Measurements from ENCODE around the gene PRELP. TPM values are rescaled to one million over a fixed set of nuclear protein-coding genes. Genes with fewer than 3 reads are reported as not detected.

PRELP gene
- total and polyA plus RNA-seq, 9 of the 15 experiments (the other 6 are each of a cell fraction or from before 2014, with no cell fraction given), result 0.04 TPM; not detected in 8

DNA sequence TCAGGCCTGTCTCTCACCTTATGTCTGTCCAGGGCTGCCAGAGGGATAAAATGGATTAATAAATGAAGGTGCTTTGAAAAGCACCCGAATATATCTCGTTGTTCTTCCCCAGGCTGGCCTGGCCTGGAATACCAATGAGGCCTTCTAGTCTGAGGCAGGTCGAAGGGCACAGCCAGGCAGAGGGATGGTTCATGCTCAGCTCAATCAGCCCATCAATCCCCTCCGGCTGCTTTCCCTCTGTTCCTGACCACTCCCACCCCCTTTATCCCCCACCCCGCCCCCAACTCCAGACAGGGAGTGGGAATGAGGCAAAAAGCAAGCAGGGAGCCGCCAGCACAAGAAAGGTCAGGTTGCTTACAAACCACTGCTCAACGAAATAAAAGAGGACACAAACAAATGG is 40.0 kb upstream of the PRELP start:
- BruUV-seq (replicated peaks), result no TSS peak
- CTCF ChIA-PET (ENCODE audit: low intra/inter-chr PET ratio), result no interaction called here

DNA sequence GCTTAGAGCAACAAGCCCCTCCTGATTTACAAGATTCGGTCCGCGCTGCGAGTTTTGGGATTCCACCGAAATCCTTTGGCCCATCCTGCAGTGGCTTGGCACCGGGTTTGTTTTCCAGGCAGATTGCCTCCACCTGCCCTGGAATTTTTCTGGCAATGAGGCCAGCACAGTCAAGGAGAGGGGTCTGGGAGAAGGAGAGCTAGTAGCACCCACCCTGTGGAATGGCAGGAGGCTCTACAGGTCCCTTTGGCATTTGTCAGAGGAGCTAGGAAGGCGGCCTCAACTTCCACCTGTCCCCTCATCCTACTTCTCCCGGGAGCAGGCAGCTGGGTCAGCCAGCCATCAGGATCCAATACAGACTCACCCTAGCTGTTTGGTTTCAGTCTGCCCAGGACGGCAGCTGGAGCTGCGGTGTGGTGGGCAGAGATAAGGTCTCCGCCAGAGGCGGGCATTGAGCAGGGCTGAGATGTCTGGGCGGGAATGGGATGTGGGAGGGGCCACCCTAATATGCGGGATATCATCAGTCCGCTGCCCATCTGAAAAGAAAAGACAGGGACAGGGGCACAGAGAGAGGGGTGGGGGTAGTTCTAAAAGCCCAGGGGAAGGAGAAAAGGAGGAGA is 37.8 kb upstream of the PRELP start:
- Histone ChIP-seq H3K36me3 (ENCODE audit: control insufficient read depth, insufficient read depth, low read length) (no peaks in the 10 kb centered on the region), H3K27me3 (ENCODE audit: control insufficient read depth in 2 of 2, insufficient read depth in 2 of 2, low read length in 2 of 2) (peaks cover 25 to 55% of the 10 kb centered on the region in 2 experiments; a peak in 4 of 5 replicates), H3K9me1 (ENCODE audit: control insufficient read depth, insufficient read depth, low read length) (no peaks in the 10 kb centered on the region), H3K4me3 (no peak overlapping the region), H3K4me1 (replicated peaks in 1 of 2; ENCODE audit: control insufficient read depth in 2 of 2, insufficient read depth in 2 of 2, low read length in 2 of 2) (no peaks in the 10 kb centered on the region), H3K79me2 (ENCODE audit: control insufficient read depth, insufficient read depth, low read length) (no peaks in the 10 kb centered on the region), H2AFZ (ENCODE audit: low read depth, low read length) (no peak overlapping the region), H3K9me3 (replicated peaks; ENCODE audit: control insufficient read depth, insufficient read depth, low read depth, low read length) (no peaks in the 10 kb centered on the region), H3K9ac (ENCODE audit: insufficient read depth in 1 of 2, low read depth in 2 of 2, low read length in 2 of 2) (no peak overlapping the region), H4K20me1 (replicated peaks; ENCODE audit: control insufficient read depth, insufficient read depth, low read length) (no peaks in the 10 kb centered on the region), H3K4me2 (ENCODE audit: insufficient read depth, low read length) (no peak overlapping the region), H3K27ac (ENCODE audit: extremely low read depth, low read depth, low read length) (no peak overlapping the region)
- FAIRE-seq (no peak), DNase-seq (ENCODE audit: extremely low read depth in 1 of 4, low spot score in 3 of 4) (no peak), ATAC-seq (no peak)
- in situ Hi-C loops (cut with MboI), result no loop called here
- CTCF ChIA-PET (ENCODE audit: low intra/inter-chr PET ratio), result no interaction called here
- WGBS (ENCODE audit: insufficient coverage, low coverage, missing lambda C conversion rate), result 2% methylated on average over 15 of the region's 15 CpGs
- no TSS peak for BruUV-seq (replicated peaks)
- intact Hi-C loops (cut with micrococcal nuclease), result no loop called here
- POLR2A ChIA-PET, result no interaction called here
- TF ChIP-seq SP1 (CRISPR knock-in tag; IDR thresholded peaks at IDR 0.05), result no peak
- TF ChIP-seq STAG1 (CRISPR knock-in tag; IDR thresholded peaks at IDR 0.05; ENCODE audit: borderline replicate concordance), result no peak
- no peak for TF ChIP-seq NFRKB (IDR thresholded peaks at IDR 0.05; ENCODE audit: low read depth)
- TF ChIP-seq HIVEP1 (CRISPR knock-in tag; IDR thresholded peaks at IDR 0.05), result no peak
- TF ChIP-seq ZNF239 (CRISPR knock-in tag; IDR thresholded peaks at IDR 0.05), result no peak
- TF ChIP-seq, protein P1, sequence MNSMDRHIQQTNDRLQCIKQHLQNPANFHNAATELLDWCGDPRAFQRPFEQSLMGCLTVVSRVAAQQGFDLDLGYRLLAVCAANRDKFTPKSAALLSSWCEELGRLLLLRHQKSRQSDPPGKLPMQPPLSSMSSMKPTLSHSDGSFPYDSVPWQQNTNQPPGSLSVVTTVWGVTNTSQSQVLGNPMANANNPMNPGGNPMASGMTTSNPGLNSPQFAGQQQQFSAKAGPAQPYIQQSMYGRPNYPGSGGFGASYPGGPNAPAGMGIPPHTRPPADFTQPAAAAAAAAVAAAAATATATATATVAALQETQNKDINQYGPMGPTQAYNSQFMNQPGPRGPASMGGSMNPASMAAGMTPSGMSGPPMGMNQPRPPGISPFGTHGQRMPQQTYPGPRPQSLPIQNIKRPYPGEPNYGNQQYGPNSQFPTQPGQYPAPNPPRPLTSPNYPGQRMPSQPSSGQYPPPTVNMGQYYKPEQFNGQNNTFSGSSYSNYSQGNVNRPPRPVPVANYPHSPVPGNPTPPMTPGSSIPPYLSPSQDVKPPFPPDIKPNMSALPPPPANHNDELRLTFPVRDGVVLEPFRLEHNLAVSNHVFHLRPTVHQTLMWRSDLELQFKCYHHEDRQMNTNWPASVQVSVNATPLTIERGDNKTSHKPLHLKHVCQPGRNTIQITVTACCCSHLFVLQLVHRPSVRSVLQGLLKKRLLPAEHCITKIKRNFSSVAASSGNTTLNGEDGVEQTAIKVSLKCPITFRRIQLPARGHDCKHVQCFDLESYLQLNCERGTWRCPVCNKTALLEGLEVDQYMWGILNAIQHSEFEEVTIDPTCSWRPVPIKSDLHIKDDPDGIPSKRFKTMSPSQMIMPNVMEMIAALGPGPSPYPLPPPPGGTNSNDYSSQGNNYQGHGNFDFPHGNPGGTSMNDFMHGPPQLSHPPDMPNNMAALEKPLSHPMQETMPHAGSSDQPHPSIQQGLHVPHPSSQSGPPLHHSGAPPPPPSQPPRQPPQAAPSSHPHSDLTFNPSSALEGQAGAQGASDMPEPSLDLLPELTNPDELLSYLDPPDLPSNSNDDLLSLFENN (IDR thresholded peaks at IDR 0.05; ENCODE audit: low read depth in 2 of 2, low read length in 2 of 2), result no peak

More for the DNA sequence above, 40.0 kb upstream of the PRELP start:
- intact Hi-C loops (cut with micrococcal nuclease) (no loop called here), in situ Hi-C loops (cut with MboI) (no loop called here)
- WGBS (ENCODE audit: insufficient coverage, low coverage, missing lambda C conversion rate), result 2% methylated on average over 6 of the region's 7 CpGs
- H3K9me1 ChIP-seq (ENCODE audit: control insufficient read depth, insufficient read depth, low read length), result no peaks in the 10 kb centered on the region
- no peaks in the 10 kb centered on the region for H3K4me1 ChIP-seq (replicated peaks in 1 of 2; ENCODE audit: control insufficient read depth in 2 of 2, insufficient read depth in 2 of 2, low read length in 2 of 2)
- H3K79me2 ChIP-seq (ENCODE audit: control insufficient read depth, insufficient read depth, low read length), result no peaks in the 10 kb centered on the region
- peaks cover 23 to 45% of the 10 kb centered on the region in 2 experiments for H3K27me3 ChIP-seq (ENCODE audit: control insufficient read depth in 2 of 2, insufficient read depth in 2 of 2, low read length in 2 of 2)
- POLR2A ChIA-PET, result interaction anchor here (0.7 to 0.8 kb wide), 2 partner anchors 13 to 45 kb away, joined by 3 read pairs; no protein-coding TSS in a partner anchor
- no peak for FAIRE-seq
- H4K20me1 ChIP-seq (replicated peaks; ENCODE audit: control insufficient read depth, insufficient read depth, low read length), result no peaks in the 10 kb centered on the region
- ATAC-seq, result no peak
- H2AFZ ChIP-seq (ENCODE audit: low read depth, low read length), result no peak overlapping the region
- no peak for DNase-seq (ENCODE audit: extremely low read depth in 1 of 4, low spot score in 3 of 4)
- H3K36me3 ChIP-seq (ENCODE audit: control insufficient read depth, insufficient read depth, low read length), result no peaks in the 10 kb centered on the region
- no peak overlapping the region for H3K4me3 ChIP-seq
- H3K9me3 ChIP-seq (replicated peaks; ENCODE audit: control insufficient read depth, insufficient read depth, low read depth, low read length), result no peaks in the 10 kb centered on the region
- no peak overlapping the region for H3K27ac ChIP-seq (ENCODE audit: extremely low read depth, low read depth, low read length)
- no peak overlapping the region for H3K4me2 ChIP-seq (ENCODE audit: insufficient read depth, low read length)
- no peak overlapping the region for H3K9ac ChIP-seq (ENCODE audit: insufficient read depth in 1 of 2, low read depth in 2 of 2, low read length in 2 of 2)
- TF ChIP-seq, protein P2, sequence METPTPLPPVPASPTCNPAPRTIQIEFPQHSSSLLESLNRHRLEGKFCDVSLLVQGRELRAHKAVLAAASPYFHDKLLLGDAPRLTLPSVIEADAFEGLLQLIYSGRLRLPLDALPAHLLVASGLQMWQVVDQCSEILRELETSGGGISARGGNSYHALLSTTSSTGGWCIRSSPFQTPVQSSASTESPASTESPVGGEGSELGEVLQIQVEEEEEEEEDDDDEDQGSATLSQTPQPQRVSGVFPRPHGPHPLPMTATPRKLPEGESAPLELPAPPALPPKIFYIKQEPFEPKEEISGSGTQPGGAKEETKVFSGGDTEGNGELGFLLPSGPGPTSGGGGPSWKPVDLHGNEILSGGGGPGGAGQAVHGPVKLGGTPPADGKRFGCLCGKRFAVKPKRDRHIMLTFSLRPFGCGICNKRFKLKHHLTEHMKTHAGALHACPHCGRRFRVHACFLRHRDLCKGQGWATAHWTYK (CRISPR knock-in tag; IDR thresholded peaks at IDR 0.05), result no peak
- no peak for TF ChIP-seq XRCC4 (IDR thresholded peaks at IDR 0.05; ENCODE audit: extremely low read depth, insufficient read depth, insufficient read length)
- TF ChIP-seq MEF2A (IDR thresholded peaks at IDR 0.05; ENCODE audit: control insufficient read depth, low read depth, low read length), result no peak
